Sigmoid colon (tissue), 7 donors: Measurements from ENCODE around the gene GRIK4. TPM values are rescaled to one million over a fixed set of nuclear protein-coding genes. Genes with fewer than 3 reads are reported as not detected.
A peak's percentile ranks its signal among the peaks of the same experiment; 100 is the strongest.

Experiments
- DNase-seq: peaks from one replicate; pipeline ENCODE4 v3.0.0-alpha.2; 2019
- H3K27ac ChIP-seq, 4 donors: fragments of 200-600 bp; sonication (generic); one replicate each; pipeline ENCODE4 v1.5.1; 2016 to 2019; ENCODE audit warnings: mild to moderate bottlenecking in 1 of 4
- H3K27me3 ChIP-seq, 3 donors: fragments of 200-600 bp; sonication (generic); one replicate each; pipeline ENCODE4 v1.5.1; 2019; ENCODE audit warnings: mild to moderate bottlenecking in 1 of 3
- H3K36me3 ChIP-seq, 4 donors: fragments of 200-600 bp; sonication (generic); one replicate each; pipeline ENCODE4 v1.5.1; 2016 to 2019
- H3K4me1 ChIP-seq, 4 donors: fragments of 200-600 bp; sonication (generic); one replicate each; pipeline ENCODE4 v1.5.1; 2017 to 2019
- H3K4me3 ChIP-seq, 4 donors: fragments of 200-600 bp; sonication (generic); one replicate each; pipeline ENCODE4 v1.5.1; 2017 to 2019; ENCODE audit warnings: mild to moderate bottlenecking in 2 of 4, moderate library complexity in 1 of 4
- H3K9me3 ChIP-seq, 4 donors: fragments of 200-600 bp in 3 of 4; sonication (generic) in 3 of 4; one replicate each; pipeline versions ENCODE4 v1.5.1 to v1.6.1; 2013 to 2019
- EP300 ChIP-seq, 4 donors: sonication (generic); formaldehyde crosslinking; IDR thresholded peaks; one replicate each; pipeline ENCODE4 v1.6.1; 2017; ENCODE audit warnings: antibody characterized with exemption in 4 of 4
- POLR2A ChIP-seq, 2 donors: fragments of 450-650 bp; IDR thresholded peaks; one replicate each; pipeline ENCODE4 v1.6.1; 2016; ENCODE audit warnings: antibody characterized with exemption in 2 of 2, mild to moderate bottlenecking in 2 of 2, moderate library complexity in 2 of 2
- POLR2AphosphoS5 ChIP-seq, 4 donors: sonication (generic); formaldehyde crosslinking; IDR thresholded peaks; one replicate each; pipeline ENCODE4 v1.6.1; 2017; ENCODE audit warnings: antibody characterized with exemption in 4 of 4
- WGBS, 2 donors: extraction: QIAGEN DNeasy Blood & Tissue Kit; methylation state at CpG; one replicate each; pipeline ENCODE4 v1.1.7; 2013; 5-methylcytosine and 5-hydroxymethylcytosine counted together
- intact Hi-C: fragments of 100-400 bp; cut with DNase I; formaldehyde crosslinking; loops from one replicate; pipeline ENCODE4 v1.15.1; 2023
- polyA plus RNA-seq, 3 donors: library from polyadenylated mRNA; stranded (reverse); fragments of 200-250 nt; gene quantifications; one replicate each; pipeline ENCODE4 v1.2.3, GENCODE V29; 2013
- total RNA-seq, 4 donors: library from RNA; depleted of rRNA; stranded (reverse); fragments of >200 nt; gene quantifications; one replicate each; pipeline ENCODE4 v1.1.0, GENCODE V29; 2016
- TF ChIP-seq, protein P1 (sequence below), 4 experiments: fragments of 450-650 bp in 3 of 4; fragments of 200-600 bp in 1 of 4; IDR thresholded peaks; one replicate each; pipeline ENCODE4 v1.5.1; 2016 to 2019; ENCODE audit warnings: antibody characterized with exemption in 4 of 4, mild to moderate bottlenecking in 3 of 4, moderate library complexity in 2 of 4
- donor health status: healthy with polysubstance abuse.
- donor health status: Bipolar disorder and iron deficiency.
- donor health status: healthy.

Gene GRIK4
- total and polyA plus RNA-seq, 7 donors: 0.10 to 0.36 (median 0.27) TPM; not detected in 4

DNA sequence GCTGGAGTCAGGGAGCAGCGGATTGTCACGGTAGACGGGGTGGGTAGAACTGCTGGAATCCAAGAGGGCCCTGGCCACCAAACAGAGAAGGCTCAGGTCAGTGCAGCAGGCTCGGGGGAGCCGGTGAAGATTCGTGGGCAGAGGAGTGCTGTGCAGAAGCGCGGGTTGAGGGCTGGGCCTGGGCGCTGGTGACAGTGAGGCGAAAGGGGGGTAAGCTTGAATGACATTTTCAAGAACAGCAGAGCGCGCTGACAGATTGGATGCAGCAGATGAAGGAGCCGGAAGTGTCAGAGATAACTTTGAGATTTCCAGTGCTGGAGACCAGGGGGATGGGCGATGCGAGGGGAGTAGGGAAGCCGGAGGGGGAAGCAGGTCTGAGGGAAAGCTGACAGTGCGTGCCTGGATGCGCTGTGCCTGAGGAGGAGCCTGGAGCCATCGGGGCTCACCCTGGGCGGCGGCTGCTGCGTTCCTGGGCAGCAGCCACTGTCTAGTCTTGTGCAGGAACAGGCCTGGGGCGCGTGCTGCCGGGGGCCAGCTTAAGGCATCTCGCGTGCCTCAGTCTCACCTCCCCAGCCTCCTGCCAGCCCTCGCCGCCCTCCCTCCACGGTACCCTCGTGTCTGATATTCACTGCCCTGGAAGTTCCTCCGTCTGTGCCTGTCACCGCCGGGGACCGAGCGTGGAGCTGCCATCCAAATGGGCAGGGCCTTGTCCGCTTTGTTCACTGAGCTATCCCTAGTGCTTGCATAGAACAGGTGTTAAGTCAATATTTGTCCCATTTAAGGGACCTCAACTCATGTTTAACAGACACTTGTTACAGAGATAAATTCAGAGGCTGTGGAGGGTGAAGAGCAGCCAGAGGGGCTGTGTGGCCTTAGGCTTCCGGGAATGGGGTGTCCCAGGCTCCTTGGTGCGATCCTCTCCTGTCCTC is 5.2 kb downstream of the GRIK4 start:
- intact Hi-C loops: no loop called here
- TF ChIP-seq, protein P1, sequence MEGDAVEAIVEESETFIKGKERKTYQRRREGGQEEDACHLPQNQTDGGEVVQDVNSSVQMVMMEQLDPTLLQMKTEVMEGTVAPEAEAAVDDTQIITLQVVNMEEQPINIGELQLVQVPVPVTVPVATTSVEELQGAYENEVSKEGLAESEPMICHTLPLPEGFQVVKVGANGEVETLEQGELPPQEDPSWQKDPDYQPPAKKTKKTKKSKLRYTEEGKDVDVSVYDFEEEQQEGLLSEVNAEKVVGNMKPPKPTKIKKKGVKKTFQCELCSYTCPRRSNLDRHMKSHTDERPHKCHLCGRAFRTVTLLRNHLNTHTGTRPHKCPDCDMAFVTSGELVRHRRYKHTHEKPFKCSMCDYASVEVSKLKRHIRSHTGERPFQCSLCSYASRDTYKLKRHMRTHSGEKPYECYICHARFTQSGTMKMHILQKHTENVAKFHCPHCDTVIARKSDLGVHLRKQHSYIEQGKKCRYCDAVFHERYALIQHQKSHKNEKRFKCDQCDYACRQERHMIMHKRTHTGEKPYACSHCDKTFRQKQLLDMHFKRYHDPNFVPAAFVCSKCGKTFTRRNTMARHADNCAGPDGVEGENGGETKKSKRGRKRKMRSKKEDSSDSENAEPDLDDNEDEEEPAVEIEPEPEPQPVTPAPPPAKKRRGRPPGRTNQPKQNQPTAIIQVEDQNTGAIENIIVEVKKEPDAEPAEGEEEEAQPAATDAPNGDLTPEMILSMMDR (IDR thresholded peaks at IDR 0.05): no peak
- TF ChIP-seq POLR2A (IDR thresholded peaks at IDR 0.05) (no peak), EP300 (IDR thresholded peaks at IDR 0.05) (no peak), POLR2AphosphoS5 (IDR thresholded peaks at IDR 0.05) (no peak)
- peak; percentile 60 for DNase-seq
- peaks cover 3 to 13% (median 5%) of the 10 kb centered on the region in 3 donors for H3K27me3 ChIP-seq
- no peak overlapping the region for H3K4me3 ChIP-seq
- H3K36me3 ChIP-seq: no peaks in the 10 kb centered on the region
- H3K9me3 ChIP-seq: no peaks in the 10 kb centered on the region
- peaks cover 0 to 5% (median 4%) of the 10 kb centered on the region in 4 donors for H3K4me1 ChIP-seq
- no peak overlapping the region for H3K27ac ChIP-seq
- 17 to 42% methylated on average over 39 of the region's 39 CpGs for WGBS, 2 donors

DNA sequence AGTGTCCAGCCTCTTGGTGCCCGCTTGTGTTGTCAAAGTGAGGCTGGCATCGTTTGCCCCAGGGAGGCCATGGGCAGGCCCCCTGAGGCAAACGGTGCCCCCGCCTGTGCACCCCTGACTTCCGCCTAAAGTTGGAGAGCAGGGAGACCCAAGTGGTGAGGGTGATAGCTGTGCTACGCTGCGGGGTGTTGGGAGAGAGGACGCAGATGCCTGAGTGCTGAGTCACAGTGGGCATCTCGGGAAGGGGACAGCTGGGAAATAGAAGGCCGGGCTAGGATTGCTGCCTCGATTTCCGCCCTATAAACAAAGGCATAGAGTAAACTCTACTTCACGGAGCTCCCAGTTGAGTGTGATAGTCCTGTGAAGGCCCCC is 5.8 kb downstream of the GRIK4 start:
- H3K27ac ChIP-seq: peak overlapping the region in 1 of 4 donors; percentile 22
- H3K4me1 ChIP-seq: no peaks in the 10 kb centered on the region
- DNase-seq: peak; percentile 26
- peaks cover 0 to 7% (median 0%) of the 10 kb centered on the region in 3 donors for H3K27me3 ChIP-seq
- intact Hi-C loops: no loop called here
- no peaks in the 10 kb centered on the region for H3K9me3 ChIP-seq
- no peak overlapping the region for H3K4me3 ChIP-seq
- 17 to 52% methylated on average over 13 of the region's 13 CpGs for WGBS, 2 donors
- TF ChIP-seq POLR2AphosphoS5 (IDR thresholded peaks at IDR 0.05): no peak
- TF ChIP-seq POLR2A (IDR thresholded peaks at IDR 0.05): no peak
- TF ChIP-seq, protein P1 (IDR thresholded peaks at IDR 0.05): no peak
- no peak for TF ChIP-seq EP300 (IDR thresholded peaks at IDR 0.05)
- no peaks in the 10 kb centered on the region for H3K36me3 ChIP-seq

GRCh38 chr11:120517801-120518291 is 6.3 kb downstream of the GRIK4 start:
- intact Hi-C loops: no loop called here
- DNase-seq: peak; percentile 64
- TF ChIP-seq EP300 (IDR thresholded peaks at IDR 0.05) (no peak), POLR2A (IDR thresholded peaks at IDR 0.05) (no peak), POLR2AphosphoS5 (IDR thresholded peaks at IDR 0.05) (no peak)
- TF ChIP-seq, protein P1 (IDR thresholded peaks at IDR 0.05): no peak
- H3K27ac ChIP-seq: peak overlapping the region in 1 of 4 donors; percentile 22
- H3K9me3 ChIP-seq: no peaks in the 10 kb centered on the region
- H3K36me3 ChIP-seq: no peaks in the 10 kb centered on the region
- 30 to 60% methylated on average over 7 of the region's 7 CpGs for WGBS, 2 donors
- no peak overlapping the region for H3K4me3 ChIP-seq
- H3K4me1 ChIP-seq: no peaks in the 10 kb centered on the region
- H3K27me3 ChIP-seq: peaks cover 0 to 6% (median 0%) of the 10 kb centered on the region in 3 donors

DNA sequence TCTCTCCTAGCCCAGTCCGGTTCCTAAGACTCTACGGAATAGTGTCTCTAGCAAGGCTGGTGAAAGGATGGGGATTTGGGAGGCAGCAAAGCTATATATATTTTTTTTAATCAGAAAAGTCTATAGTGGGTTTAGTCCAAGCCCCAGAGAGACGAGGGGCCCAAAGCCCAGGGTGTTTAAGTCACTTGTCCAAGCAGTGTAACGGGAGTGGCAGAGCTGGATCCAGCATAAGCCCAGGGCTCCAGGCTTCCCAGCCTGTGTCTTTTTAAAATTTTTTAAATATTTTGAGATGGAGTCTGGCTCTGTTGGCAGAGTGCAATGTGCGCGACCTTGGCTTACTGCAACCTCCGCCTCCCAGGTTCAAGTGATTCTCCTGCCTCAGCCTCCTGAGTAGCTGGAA is 6.8 kb downstream of the GRIK4 start:
- H3K27me3 ChIP-seq: peaks cover 0 to 6% (median 0%) of the 10 kb centered on the region in 3 donors
- peak overlapping the region in 1 of 4 donors; percentile 22 for H3K27ac ChIP-seq
- DNase-seq: peak; percentile 39
- 77 to 91% methylated on average over 7 of the region's 7 CpGs for WGBS, 2 donors
- H3K9me3 ChIP-seq: no peaks in the 10 kb centered on the region
- H3K4me3 ChIP-seq: no peak overlapping the region
- intact Hi-C loops: no loop called here
- TF ChIP-seq POLR2AphosphoS5 (IDR thresholded peaks at IDR 0.05) (no peak), EP300 (IDR thresholded peaks at IDR 0.05) (no peak), POLR2A (IDR thresholded peaks at IDR 0.05) (no peak)
- TF ChIP-seq, protein P1 (IDR thresholded peaks at IDR 0.05): no peak
- no peaks in the 10 kb centered on the region for H3K4me1 ChIP-seq
- H3K36me3 ChIP-seq: no peaks in the 10 kb centered on the region
